ENCODE measurements around the gene NOP53. TPM values are rescaled to one million over a fixed set of nuclear protein-coding genes. Genes with fewer than 3 reads are reported as not detected.

The NOP53 gene
- total and polyA plus RNA-seq, 9 of the 15 experiments (the other 6 are each of a cell fraction or from before 2014, with no cell fraction given), result 6.5 to 274 (median 145) TPM

- TF ChIP-seq SMC3 (conservative IDR thresholded peaks at IDR 0.05; ENCODE audit: insufficient read depth, low read depth, low read length), result peak; percentile 73
- TF ChIP-seq ZBTB26 (CRISPR knock-in tag; IDR thresholded peaks at IDR 0.05), result peak; percentile 75; the same call in 1 of the 2 replicates
- no peak for TF ChIP-seq NR2C2 (CRISPR knock-in tag; IDR thresholded peaks at IDR 0.05)
- TF ChIP-seq NR2C2 (tag; IDR thresholded peaks at IDR 0.05), result no peak
- no peak; the same call in 1 of the 2 replicates for TF ChIP-seq ZBTB5 (IDR thresholded peaks at IDR 0.05)
- no peak for TF ChIP-seq CHD1 (IDR thresholded peaks at IDR 0.05; ENCODE audit: low read length)
- TF ChIP-seq SMARCA4 (IDR thresholded peaks at IDR 0.05), result no peak
- TF ChIP-seq ZBTB49 (CRISPR knock-in tag; IDR thresholded peaks at IDR 0.05; ENCODE audit: borderline replicate concordance), result no peak
- no peak for TF ChIP-seq ZNF778 (CRISPR knock-in tag; IDR thresholded peaks at IDR 0.05)
- peak; percentile 97 to 99 for TF ChIP-seq MAZ (CRISPR knock-in tag; conservative IDR thresholded peaks at IDR 0.05 in 1 of 2, IDR thresholded peaks at IDR 0.05 in 1 of 2)
- no peak for TF ChIP-seq CHAMP1 (IDR thresholded peaks at IDR 0.05)
- peak; percentile 40; the same call in 1 of the 2 replicates for TF ChIP-seq KAT7 (CRISPR knock-in tag; IDR thresholded peaks at IDR 0.05; ENCODE audit: borderline replicate concordance)
- TF ChIP-seq CHD4 (IDR thresholded peaks at IDR 0.05; ENCODE audit: insufficient read depth, insufficient replicate concordance, low read depth, low read length, poor library complexity, severe bottlenecking), result peak; percentile 25
- peak in 1 of 2 experiments; percentile 74; a peak in 1 of 4 replicates for TF ChIP-seq UBTF (IDR thresholded peaks at IDR 0.05; ENCODE audit: borderline replicate concordance in 1 of 2, low read depth in 2 of 2, low read length in 2 of 2)
These were observed 32.0 kb upstream of the NOP53 start, which contains the start of gene EHD2 (continued) for GRCh38 chr19:47713046-47714021.
